Hypothalamus (tissue), 51 donors: Measurements from ENCODE around the gene SEMA4G.

Experiments
- DNase-seq, 51 donors: peaks; one replicate each; lab custom pipeline; 2025; lab: John Stamatoyannopoulos, UW

SEMA4G gene

DNA sequence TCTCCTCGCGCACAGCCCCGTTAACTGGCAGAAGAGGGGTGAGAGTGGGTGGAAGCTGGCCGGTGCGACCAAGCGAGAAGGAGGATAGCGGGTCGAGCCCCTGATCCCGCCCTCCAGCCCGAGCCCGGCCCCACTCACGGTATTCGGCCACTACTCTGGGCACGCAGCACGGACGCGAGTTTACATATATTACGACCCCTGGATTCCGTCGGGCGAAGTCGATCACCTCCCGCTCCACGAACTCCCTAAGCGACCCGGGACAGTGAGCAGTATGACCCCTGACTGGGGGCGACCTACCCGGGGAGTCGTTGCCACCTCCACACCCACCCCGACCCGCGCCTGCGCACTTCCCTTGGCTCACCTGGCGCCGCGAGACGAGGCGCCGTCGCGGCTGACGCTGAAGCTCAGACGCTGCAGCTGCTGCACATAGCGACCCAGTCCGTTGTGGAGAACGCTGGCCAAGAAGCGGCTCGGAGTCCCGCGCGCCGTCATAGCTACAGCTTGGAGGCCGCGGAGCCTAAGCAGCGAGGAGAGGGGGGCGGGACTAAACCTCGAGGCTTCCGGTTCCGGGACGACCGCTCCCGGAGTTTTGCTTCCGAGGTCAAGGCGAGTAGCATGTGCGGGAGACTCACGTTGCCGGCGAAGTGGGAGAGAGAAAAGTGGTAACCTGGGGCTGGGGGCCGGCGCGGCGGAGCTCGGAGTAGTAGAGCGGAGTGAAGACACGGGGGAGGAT is 17.8 kb downstream of the SEMA4G start, which contains the start of the genes MRPL43 and TWNK:
Gene MRPL43 (minus strand): TSS at position 546 of the 733 bp plus-strand sequence. CDS start 54 bp downstream, at position 492.
Gene TWNK (plus strand): TSS at position 592 of the 733 bp plus-strand sequence. CDS start 668 bp downstream, outside the sequence.
- peak; percentile 40 to 91 (median 80) for DNase-seq

DNA sequence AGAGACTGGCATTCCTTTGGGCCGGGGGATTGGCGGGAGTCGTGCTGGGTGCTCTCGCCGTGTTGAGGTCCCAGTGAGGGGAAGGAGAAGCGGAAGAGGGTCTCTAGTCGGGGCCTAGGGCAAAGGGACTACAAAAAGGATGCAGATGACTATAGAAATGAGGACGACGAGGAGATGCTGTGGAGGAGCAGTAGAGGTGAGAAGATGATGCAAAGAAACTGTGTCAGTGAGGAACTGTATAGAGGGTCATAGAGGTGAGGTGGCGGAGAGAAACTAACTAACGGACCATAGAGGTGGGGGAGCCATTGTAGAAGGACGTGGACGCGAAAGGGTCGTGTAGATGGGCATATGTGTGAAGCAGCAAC is 18.4 kb downstream of the SEMA4G start:
- DNase-seq = no peak

DNA sequence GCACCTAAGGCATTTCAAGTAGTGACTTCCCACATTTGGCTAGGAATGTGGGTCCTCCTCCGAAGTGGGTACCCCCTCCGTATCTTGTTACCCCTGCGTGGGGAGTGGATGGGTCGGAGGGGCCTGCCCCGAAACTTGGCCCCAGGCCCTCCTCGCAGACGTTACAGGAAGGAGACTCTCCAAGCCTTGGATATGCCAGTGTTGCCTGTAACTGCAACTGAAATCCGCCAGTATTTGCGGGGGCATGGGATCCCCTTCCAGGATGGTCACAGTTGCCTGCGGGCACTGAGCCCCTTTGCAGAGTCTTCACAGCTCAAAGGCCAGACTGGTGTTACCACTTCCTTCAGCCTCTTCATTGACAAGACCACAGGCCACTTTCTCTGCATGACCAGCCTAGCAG is 18.9 kb downstream of the SEMA4G start:
- DNase-seq = no peak

DNA sequence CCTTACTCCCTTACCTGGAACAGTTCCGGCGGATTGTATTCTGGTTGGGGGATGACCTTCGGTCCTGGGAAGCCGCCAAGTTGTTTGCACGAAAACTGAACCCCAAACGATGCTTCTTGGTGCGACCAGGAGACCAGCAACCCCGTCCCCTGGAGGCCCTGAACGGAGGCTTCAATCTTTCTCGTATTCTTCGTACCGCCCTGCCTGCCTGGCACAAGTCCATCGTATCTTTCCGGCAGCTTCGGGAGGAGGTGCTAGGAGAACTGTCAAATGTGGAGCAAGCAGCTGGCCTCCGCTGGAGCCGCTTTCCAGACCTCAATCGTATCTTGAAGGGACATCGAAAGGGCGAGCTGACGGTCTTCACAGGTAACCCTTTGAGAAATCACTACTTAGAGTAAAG is 19.8 kb downstream of the SEMA4G start:
- DNase-seq = no peak

GRCh38 chr10:100993986-100994708 is 24.8 kb downstream of the SEMA4G start:
- DNase-seq = peak in 24 of 51 donors; percentile 13 to 76 (median 42)

- DNase-seq = no peak
Observed at GRCh38 chr10:100995181-100995580, 25.9 kb downstream of the SEMA4G start.

GRCh38 chr10:100996678-100997359 is 27.5 kb downstream of the SEMA4G start:
- DNase-seq = peak in 6 of 51 donors; percentile 12 to 45 (median 40)

DNA sequence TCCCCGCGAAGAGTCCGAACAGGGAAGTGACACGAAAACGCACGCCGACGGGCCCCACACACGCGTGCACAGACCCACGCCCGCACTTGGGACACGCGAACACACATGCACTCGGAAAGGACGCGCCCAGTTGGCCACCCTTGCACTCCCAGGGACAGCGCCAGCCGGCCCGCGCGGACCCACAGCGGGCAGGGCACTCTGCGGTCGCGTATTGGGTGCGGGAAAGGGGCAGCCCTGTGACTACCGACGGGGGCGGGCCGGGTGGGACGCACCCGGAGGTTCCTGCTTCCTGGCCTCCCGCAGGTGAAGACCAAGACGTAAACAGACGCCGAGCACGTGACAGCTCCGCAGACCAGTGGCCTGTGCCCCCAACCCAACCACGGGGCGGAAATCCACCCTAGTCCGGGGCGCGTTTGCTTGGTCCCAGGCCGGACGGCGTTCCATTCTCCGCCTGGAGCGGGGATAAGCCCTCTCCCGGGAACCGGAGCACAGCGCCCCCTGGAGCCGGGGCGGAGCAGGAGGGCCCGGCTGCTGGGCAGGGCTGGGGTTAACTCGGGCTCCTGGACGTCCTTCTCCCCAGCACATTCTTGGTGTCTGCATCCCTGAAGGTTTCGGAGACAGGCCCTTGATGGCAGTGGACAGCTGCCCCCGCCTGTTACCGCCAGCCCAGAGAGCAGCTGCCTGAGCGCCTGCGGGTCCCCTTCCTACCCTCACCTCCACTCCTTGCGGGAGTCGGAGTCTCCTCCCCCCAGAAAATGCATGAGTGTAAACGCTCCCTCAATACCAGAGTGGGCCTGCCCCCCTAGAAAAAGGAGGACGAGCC is 28.3 kb downstream of the SEMA4G start:
- peak in 42 of 51 donors; percentile 13 to 91 (median 67) for DNase-seq

- DNase-seq = peak; percentile 41 to 94 (median 87)
Observed at GRCh38 chr10:100998183-100998990, 29.1 kb downstream of the SEMA4G start.

GRCh38 chr10:100998991-100999741 is 29.9 kb downstream of the SEMA4G start:
- peak; percentile 37 to 94 (median 79) for DNase-seq

- DNase-seq = peak in 7 of 51 donors; percentile 40 to 74 (median 58)
Observed at GRCh38 chr10:100999742-101000126, 30.4 kb downstream of the SEMA4G start, which contains the start of gene LZTS2. Gene LZTS2, plus strand, starts transcription at chr10:100999808. Its CDS starts 2,731 bp downstream, at chr10:101002539.

- peak in 20 of 51 donors; percentile 26 to 70 (median 49) for DNase-seq
Observed at GRCh38 chr10:101000127-101000914, 31.0 kb downstream of the SEMA4G start.

DNA sequence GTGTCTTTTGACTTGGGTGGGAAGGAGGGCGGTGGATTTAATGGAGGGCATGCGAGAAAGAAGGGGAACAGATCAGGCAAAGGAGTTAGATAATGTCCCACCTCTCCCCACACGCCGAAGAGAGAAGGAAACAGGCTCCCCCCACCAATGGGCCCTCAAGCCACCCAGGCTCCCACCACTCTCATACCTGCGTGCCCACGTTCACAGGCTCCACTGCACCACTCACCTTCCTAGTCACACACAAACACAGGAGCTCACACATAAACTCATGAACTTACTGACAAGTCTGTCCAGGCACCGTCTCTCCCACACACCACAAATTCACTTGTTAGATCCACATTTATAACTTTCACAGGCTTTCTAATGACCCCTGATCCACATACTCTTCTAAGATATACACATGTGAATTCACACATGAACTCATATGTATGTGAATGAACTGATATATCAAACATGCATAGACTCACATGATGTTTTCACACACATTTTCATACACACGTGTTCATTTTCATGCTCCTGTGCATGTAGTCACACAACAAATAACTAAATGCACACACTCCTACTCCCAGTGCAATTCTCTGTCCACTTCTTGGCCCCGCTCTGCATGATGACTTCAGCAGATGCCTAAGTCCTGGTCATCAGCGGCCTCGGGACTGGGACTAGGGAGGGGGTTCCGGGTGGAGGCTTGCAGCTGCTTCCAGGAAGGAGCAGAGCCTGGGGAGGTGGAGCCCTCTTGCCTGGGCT is 31.8 kb downstream of the SEMA4G start:
- peak in 43 of 51 donors; percentile 10 to 87 (median 63) for DNase-seq

DNA sequence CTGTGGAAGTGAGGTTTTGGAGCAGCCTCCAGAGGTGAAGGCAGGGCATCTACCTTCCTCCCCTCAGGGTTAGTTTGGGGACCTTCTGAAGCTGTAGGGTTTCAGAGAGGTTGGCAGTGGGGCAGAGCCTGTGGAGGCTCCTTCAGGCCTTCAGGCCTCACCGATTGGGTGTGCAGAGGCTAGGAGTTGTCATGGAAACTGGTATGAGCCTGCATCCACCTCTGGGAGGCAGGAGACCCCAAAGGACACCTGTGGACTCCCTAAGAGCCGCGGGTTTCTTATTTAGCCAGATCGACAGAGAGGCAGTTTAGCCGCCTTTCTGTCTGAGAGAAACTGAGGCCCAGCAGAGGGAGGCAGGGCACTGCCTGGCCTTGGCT is 32.3 kb downstream of the SEMA4G start:
- DNase-seq = peak in 1 of 51 donors; percentile 28

- no peak for DNase-seq
Observed at GRCh38 chr10:101002456-101002855, 33.2 kb downstream of the SEMA4G start.

- no peak for DNase-seq
Observed at GRCh38 chr10:101003639-101004206, 34.4 kb downstream of the SEMA4G start.

GRCh38 chr10:101005361-101005760 is 36.1 kb downstream of the SEMA4G start:
- DNase-seq = no peak
